DND-41 (cell line): ENCODE data around the gene ALAS1.

Experiments used
- ATAC-seq: fragments of 200-7000 bp; cut with Tn5 transposase; 3 replicates; pipeline ENCODE4 v1.9.1; 2021; ENCODE audit warnings: low read depth; ENCODE audit not compliant: insufficient read depth
- DNase-seq: peaks from one replicate; pipeline ENCODE4 v3.0.0-alpha.2; 2020
- H2AFZ ChIP-seq: 2 replicates; pipeline ENCODE4 v1.6.0; 2012; ENCODE audit warnings: low read depth, low read length
- H3K27ac ChIP-seq: 2 replicates; pipeline ENCODE4 v1.5.1; 2012; ENCODE audit warnings: low read length, inconsistent platforms
- H3K27me3 ChIP-seq: fragments of 200-600 bp; sonication (generic); 2 replicates; pipeline ENCODE4 v1.6.0; 2012; ENCODE audit warnings: low read length, mild to moderate bottlenecking, inconsistent platforms; ENCODE audit not compliant: insufficient read depth, poor library complexity
- H3K36me3 ChIP-seq: 2 replicates; pipeline ENCODE4 v1.5.1; 2012; ENCODE audit warnings: low read length, inconsistent platforms; ENCODE audit not compliant: insufficient read depth
- H3K4me1 ChIP-seq: 2 replicates; pipeline ENCODE4 v1.5.1; 2012; ENCODE audit warnings: mild to moderate bottlenecking, low read length; ENCODE audit not compliant: insufficient read depth
- H3K4me2 ChIP-seq: 2 replicates; pipeline ENCODE4 v1.6.0; 2012; ENCODE audit warnings: mild to moderate bottlenecking, moderate library complexity, low read length, inconsistent platforms; ENCODE audit not compliant: insufficient read depth
- H3K4me3 ChIP-seq, 2 experiments: fragments of 200-600 bp in 1 of 2; shearing (Covaris generic) in 1 of 2; 2 replicates each; pipeline ENCODE4 v1.5.1; 2012 to 2016; ENCODE audit warnings: inconsistent platforms in 2 of 2, low read length in 2 of 2, mild to moderate bottlenecking in 2 of 2, low read depth in 1 of 2, moderate library complexity in 1 of 2
- H3K79me2 ChIP-seq: 2 replicates; pipeline ENCODE4 v1.6.0; 2012; ENCODE audit warnings: low read length, inconsistent platforms; ENCODE audit not compliant: insufficient read depth
- H3K9ac ChIP-seq: 2 replicates; pipeline ENCODE4 v1.6.0; 2012; ENCODE audit warnings: low read depth, mild to moderate bottlenecking, inconsistent platforms, low read length, moderate library complexity
- H3K9me3 ChIP-seq: 2 replicates; pipeline ENCODE4 v1.5.1; 2012; ENCODE audit warnings: low read length, moderate library complexity, mild to moderate bottlenecking, inconsistent platforms; ENCODE audit not compliant: insufficient read depth, severe bottlenecking
- H4K20me1 ChIP-seq: 2 replicates; pipeline ENCODE4 v1.6.0; 2012; ENCODE audit warnings: low read length; ENCODE audit not compliant: insufficient read depth
- EZH2 ChIP-seq: IDR thresholded peaks from 3 replicates; pipeline ENCODE4 v1.6.1; 2012; ENCODE audit warnings: borderline replicate concordance, low read depth, mild to moderate bottlenecking, moderate library complexity, low read length, inconsistent platforms; ENCODE audit not compliant: severe bottlenecking
- TF ChIP-seq, protein P1 (sequence below): IDR thresholded peaks from 2 replicates; pipeline ENCODE4 v1.5.1; 2012; ENCODE audit warnings: borderline replicate concordance, low read length, moderate library complexity, mild to moderate bottlenecking; ENCODE audit not compliant: poor library complexity, severe bottlenecking; ENCODE audit errors: extremely low read depth

Gene ALAS1

DNA sequence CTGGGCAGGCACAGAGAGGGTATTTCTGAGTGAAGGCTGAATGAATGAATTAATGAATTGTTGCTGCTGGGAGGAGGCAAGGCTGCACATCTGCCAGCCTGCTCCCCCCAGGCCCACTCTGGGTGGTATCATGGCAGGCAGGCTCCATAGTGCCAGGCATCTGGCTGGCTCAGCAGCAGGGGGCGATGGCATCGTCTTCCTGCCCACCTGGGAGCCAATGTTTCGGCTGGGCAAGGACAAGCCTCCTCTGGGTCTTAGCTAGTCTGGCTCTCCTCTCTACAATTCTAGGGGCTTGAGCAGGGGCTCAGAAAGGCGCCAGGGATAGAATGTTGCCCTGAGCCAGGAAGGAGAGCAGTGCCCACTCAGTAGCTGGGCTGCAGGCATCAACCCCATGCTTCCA lies 29.2 kb downstream of the ALAS1 start:
- H3K27me3 ChIP-seq: no peaks in the 10 kb centered on the region
- H3K27ac ChIP-seq: 0 out of 2 replicates have a peak overlapping the region, but pooled peaks have one; percentile 45
- H3K9ac ChIP-seq: no peak overlapping the region
- peaks cover 23% of the 10 kb centered on the region for H4K20me1 ChIP-seq
- H2AFZ ChIP-seq: no peak overlapping the region
- ATAC-seq (0 out of 3 replicates have a peak, but pooled peaks have one; percentile 9), DNase-seq (peak; percentile 39)
- peaks cover 36% of the 10 kb centered on the region for H3K36me3 ChIP-seq
- H3K9me3 ChIP-seq: no peaks in the 10 kb centered on the region
- H3K4me3 ChIP-seq: no peak overlapping the region
- peaks cover 6% of the 10 kb centered on the region; the same call in 1 of the 2 replicates for H3K79me2 ChIP-seq
- TF ChIP-seq, protein P1, sequence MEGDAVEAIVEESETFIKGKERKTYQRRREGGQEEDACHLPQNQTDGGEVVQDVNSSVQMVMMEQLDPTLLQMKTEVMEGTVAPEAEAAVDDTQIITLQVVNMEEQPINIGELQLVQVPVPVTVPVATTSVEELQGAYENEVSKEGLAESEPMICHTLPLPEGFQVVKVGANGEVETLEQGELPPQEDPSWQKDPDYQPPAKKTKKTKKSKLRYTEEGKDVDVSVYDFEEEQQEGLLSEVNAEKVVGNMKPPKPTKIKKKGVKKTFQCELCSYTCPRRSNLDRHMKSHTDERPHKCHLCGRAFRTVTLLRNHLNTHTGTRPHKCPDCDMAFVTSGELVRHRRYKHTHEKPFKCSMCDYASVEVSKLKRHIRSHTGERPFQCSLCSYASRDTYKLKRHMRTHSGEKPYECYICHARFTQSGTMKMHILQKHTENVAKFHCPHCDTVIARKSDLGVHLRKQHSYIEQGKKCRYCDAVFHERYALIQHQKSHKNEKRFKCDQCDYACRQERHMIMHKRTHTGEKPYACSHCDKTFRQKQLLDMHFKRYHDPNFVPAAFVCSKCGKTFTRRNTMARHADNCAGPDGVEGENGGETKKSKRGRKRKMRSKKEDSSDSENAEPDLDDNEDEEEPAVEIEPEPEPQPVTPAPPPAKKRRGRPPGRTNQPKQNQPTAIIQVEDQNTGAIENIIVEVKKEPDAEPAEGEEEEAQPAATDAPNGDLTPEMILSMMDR: peak; percentile 59
- no peak for TF ChIP-seq EZH2
- peaks cover 35% of the 10 kb centered on the region for H3K4me1 ChIP-seq
- H3K4me2 ChIP-seq: no peak overlapping the region

DNA sequence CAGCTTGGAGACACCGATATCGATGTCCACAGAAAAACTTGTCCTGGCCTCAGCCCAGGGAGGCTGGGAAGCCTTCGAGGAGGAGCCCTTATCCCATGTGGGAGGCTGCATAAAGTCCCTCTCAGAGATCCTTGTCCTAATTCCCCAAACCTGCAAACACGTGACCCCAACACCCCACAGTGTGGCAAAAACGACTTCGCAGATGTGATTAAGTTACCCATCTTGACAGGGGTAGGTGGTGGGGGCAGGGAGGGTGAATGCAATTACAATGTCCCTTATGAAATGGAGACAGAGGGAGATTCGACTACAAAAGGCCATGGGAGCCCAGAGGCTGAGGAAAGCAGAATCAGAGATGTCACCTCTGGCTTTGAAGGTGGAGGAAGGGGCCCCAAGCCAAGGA lies 29.8 kb downstream of the ALAS1 start:
- ATAC-seq (no peak), DNase-seq (no peak)
- no peak overlapping the region for H3K4me2 ChIP-seq
- H3K4me1 ChIP-seq: peaks cover 35% of the 10 kb centered on the region
- TF ChIP-seq, protein P1: no peak
- no peak for TF ChIP-seq EZH2
- no peaks in the 10 kb centered on the region for H3K27me3 ChIP-seq
- peaks cover 41% of the 10 kb centered on the region for H3K36me3 ChIP-seq
- no peak overlapping the region for H3K9ac ChIP-seq
- peaks cover 27% of the 10 kb centered on the region for H4K20me1 ChIP-seq
- H3K79me2 ChIP-seq: peaks cover 12% of the 10 kb centered on the region; the same call in 1 of the 2 replicates
- no peak overlapping the region for H2AFZ ChIP-seq
- H3K27ac ChIP-seq: no peak overlapping the region
- H3K4me3 ChIP-seq: no peak overlapping the region
- H3K9me3 ChIP-seq: no peaks in the 10 kb centered on the region

DNA sequence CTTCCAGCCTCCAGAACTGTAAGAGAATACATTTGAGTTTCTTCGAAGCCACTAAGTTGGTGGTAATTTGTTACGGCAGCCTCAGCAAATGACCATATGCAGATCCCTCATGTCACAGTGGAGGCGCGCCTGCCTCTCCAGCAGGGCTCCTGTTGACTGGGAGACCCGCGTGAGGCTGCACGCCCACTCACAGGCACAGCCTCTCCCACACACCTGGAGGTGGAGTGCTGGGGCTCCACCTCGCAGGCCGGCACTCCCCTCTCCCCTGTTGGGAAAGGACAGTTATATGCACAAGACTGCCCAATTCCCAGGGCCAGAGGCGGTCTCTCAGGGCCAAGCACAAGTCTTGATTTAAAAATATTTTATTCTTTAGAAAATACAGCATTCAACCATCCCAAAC lies 30.3 kb downstream of the ALAS1 start:
- H3K27me3 ChIP-seq: no peaks in the 10 kb centered on the region
- no peak overlapping the region for H3K4me2 ChIP-seq
- peaks cover 32% of the 10 kb centered on the region for H4K20me1 ChIP-seq
- H3K79me2 ChIP-seq: peaks cover 16% of the 10 kb centered on the region; the same call in 1 of the 2 replicates
- TF ChIP-seq, protein P1: no peak
- no peak for TF ChIP-seq EZH2
- no peak for ATAC-seq
- H3K27ac ChIP-seq: no peak overlapping the region
- no peak overlapping the region for H3K9ac ChIP-seq
- no peak for DNase-seq
- H2AFZ ChIP-seq: no peak overlapping the region
- no peak overlapping the region for H3K4me3 ChIP-seq
- H3K36me3 ChIP-seq: peaks cover 44% of the 10 kb centered on the region
- H3K4me1 ChIP-seq: peaks cover 40% of the 10 kb centered on the region
- H3K9me3 ChIP-seq: no peaks in the 10 kb centered on the region
